Measurements from ENCODE around the gene FGF2.

Gene FGF2

DNA sequence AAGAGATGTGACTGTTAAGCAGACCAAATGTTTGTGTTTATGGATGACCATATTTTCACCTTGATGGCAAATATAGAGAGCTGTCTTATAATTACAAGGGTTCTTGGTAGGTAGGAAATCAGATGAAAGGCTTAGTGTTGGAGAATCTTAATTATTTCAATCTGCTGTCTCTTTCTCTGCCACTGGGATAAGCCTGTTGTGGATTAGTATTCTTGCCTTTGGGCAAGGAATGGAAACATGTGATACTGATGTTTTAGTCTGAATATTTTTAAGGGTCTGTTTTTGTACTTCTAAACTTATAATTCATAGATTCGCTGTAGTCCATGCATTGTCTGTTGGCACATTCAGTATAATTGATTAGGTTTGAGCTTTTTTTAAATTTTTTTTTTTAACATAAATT is 119.5 kb downstream of the FGF2 start:
- DNase-seq = no peak

All from activated naive CD4-positive, alpha-beta T cell (primary cell).